ENCODE data around the gene ZKSCAN3. TPM values are rescaled to one million over a fixed set of nuclear protein-coding genes. Genes with fewer than 3 reads are reported as not detected.

ZKSCAN3 gene
- total and polyA plus RNA-seq, 2 of the 4 experiments (the other 2 are of a cell fraction) = 3.7 to 4.8 TPM

DNA sequence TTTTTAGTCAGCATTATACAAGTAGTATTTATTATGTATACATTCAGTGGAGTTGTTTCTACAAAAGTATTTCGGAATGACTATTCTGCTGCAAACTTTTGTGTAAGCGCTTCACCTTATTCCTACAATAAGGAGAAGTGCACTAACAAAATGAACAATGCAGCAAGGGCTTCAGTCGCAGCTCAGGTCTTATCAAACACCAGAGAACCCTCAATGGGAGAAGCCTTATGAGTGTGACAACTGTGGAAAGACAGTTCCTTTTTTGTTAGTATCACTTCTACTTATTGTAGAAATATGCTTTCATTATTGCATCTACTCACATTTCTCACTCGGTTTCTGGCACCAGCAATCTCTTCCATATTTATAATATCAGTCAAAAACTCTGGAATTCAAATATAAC is 18.8 kb downstream of the ZKSCAN3 start:
- Histone ChIP-seq H3K9me3 (ENCODE audit: control insufficient read depth, insufficient read depth, low read length) (no peaks in the 10 kb centered on the region), H3K4me2 (ENCODE audit: low read depth, low read length) (no peak overlapping the region), H2BK20ac (ENCODE audit: low read depth, low read length) (no peak overlapping the region), H3K14ac (replicated peaks; ENCODE audit: low read depth, low read length) (no peak overlapping the region), H4K20me1 (ENCODE audit: insufficient read depth, low read length) (no peaks in the 10 kb centered on the region), H2BK5ac (ENCODE audit: low read depth, low read length, poor library complexity, severe bottlenecking) (no peak overlapping the region), H2AK9ac (replicated peaks; ENCODE audit: low read depth, low read length, poor library complexity) (no peak overlapping the region), H3K18ac (ENCODE audit: low read depth, low read length) (no peak overlapping the region), H4K8ac (ENCODE audit: low read depth in 2 of 2, low read length in 2 of 2) (no peak overlapping the region), H2AFZ (replicated peaks; ENCODE audit: low read length, poor library complexity) (no peak overlapping the region), H4K91ac (ENCODE audit: insufficient read depth, low read depth, low read length) (no peak overlapping the region), H3K23ac (ENCODE audit: low read depth, low read length) (no peak overlapping the region), H3K9ac (ENCODE audit: low read depth, low read length) (no peak overlapping the region), H3K4me1 (ENCODE audit: control insufficient read depth, insufficient read depth, low read length) (no peaks in the 10 kb centered on the region), H3K27ac (ENCODE audit: insufficient read depth, low read length) (no peak overlapping the region), H3K36me3 (ENCODE audit: control insufficient read depth, insufficient read depth, low read length) (peaks cover 18% of the 10 kb centered on the region), H2BK120ac (ENCODE audit: low read depth, low read length) (no peak overlapping the region), H4K5ac (ENCODE audit: low read depth, low read length) (no peak overlapping the region), H3K9me1 (ENCODE audit: insufficient read depth, low read length) (no peaks in the 10 kb centered on the region), H2AK5ac (ENCODE audit: low read depth, low read length) (no peak overlapping the region), H3K4me3 (ENCODE audit: insufficient read depth, low read depth, low read length) (no peak overlapping the region), H3K4ac (ENCODE audit: low read depth, low read length) (no peak overlapping the region), H3K27me3 (ENCODE audit: control insufficient read depth, insufficient read depth, low read length) (no peaks in the 10 kb centered on the region), H3K56ac (ENCODE audit: extremely low read depth, insufficient read depth, low read length) (no peak overlapping the region), H2BK15ac (ENCODE audit: low read depth, low read length) (no peak overlapping the region), H3K79me1 (ENCODE audit: low read depth in 1 of 2, low read length in 2 of 2) (no peaks in the 10 kb centered on the region; a peak in 1 of 4 replicates)
- ChIA-PET CTCF (no interaction called here), POLR2A (ENCODE audit: unreplicated experiment) (no interaction called here)
- WGBS, 2 experiments (ENCODE audit: extremely low coverage in 2 of 2, insufficient read length in 1 of 2) = no CpG with 5 or more reads among the region's 4 CpGs
- dilution Hi-C loops (cut with HindIII; ENCODE audit: low sequenced_read_pairs, unreplicated experiment) (no loop called here), in situ Hi-C loops (cut with MboI; ENCODE audit: low sequenced_read_pairs) (no loop called here), intact Hi-C loops (cut with micrococcal nuclease) (no loop called here)
- TF ChIP-seq, protein P1, sequence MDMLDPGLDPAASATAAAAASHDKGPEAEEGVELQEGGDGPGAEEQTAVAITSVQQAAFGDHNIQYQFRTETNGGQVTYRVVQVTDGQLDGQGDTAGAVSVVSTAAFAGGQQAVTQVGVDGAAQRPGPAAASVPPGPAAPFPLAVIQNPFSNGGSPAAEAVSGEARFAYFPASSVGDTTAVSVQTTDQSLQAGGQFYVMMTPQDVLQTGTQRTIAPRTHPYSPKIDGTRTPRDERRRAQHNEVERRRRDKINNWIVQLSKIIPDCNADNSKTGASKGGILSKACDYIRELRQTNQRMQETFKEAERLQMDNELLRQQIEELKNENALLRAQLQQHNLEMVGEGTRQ (IDR thresholded peaks at IDR 0.05; ENCODE audit: low read depth, low read length) = no peak
- TF ChIP-seq NFE2L2 (IDR thresholded peaks at IDR 0.05; ENCODE audit: low read depth, low read length) (no peak), BHLHE40 (IDR thresholded peaks at IDR 0.05; ENCODE audit: low read depth, low read length) (no peak), FOS (IDR thresholded peaks at IDR 0.05; ENCODE audit: low read depth, low read length) (no peak), MAZ (IDR thresholded peaks at IDR 0.05; ENCODE audit: borderline replicate concordance, low read depth, low read length) (no peak), RAD21 (IDR thresholded peaks at IDR 0.05; ENCODE audit: low read length) (no peak), CEBPB (IDR thresholded peaks at IDR 0.05; ENCODE audit: low read depth, low read length) (no peak), MXI1 (IDR thresholded peaks at IDR 0.05; ENCODE audit: borderline replicate concordance, low read depth, low read length) (no peak), RFX5 (IDR thresholded peaks at IDR 0.05; ENCODE audit: low read depth, low read length) (no peak), CHD1 (IDR thresholded peaks at IDR 0.05; ENCODE audit: low read depth, low read length) (no peak), POLR2A (IDR thresholded peaks at IDR 0.05; ENCODE audit: low read depth, low read length) (no peak), RCOR1 (IDR thresholded peaks at IDR 0.05; ENCODE audit: insufficient replicate concordance, low read length) (no peak), SMC3 (IDR thresholded peaks at IDR 0.05; ENCODE audit: low read depth, low read length) (no peak), MAFK (IDR thresholded peaks at IDR 0.05; ENCODE audit: low read depth, low read length) (no peak)
- TF ChIP-seq, protein P2, sequence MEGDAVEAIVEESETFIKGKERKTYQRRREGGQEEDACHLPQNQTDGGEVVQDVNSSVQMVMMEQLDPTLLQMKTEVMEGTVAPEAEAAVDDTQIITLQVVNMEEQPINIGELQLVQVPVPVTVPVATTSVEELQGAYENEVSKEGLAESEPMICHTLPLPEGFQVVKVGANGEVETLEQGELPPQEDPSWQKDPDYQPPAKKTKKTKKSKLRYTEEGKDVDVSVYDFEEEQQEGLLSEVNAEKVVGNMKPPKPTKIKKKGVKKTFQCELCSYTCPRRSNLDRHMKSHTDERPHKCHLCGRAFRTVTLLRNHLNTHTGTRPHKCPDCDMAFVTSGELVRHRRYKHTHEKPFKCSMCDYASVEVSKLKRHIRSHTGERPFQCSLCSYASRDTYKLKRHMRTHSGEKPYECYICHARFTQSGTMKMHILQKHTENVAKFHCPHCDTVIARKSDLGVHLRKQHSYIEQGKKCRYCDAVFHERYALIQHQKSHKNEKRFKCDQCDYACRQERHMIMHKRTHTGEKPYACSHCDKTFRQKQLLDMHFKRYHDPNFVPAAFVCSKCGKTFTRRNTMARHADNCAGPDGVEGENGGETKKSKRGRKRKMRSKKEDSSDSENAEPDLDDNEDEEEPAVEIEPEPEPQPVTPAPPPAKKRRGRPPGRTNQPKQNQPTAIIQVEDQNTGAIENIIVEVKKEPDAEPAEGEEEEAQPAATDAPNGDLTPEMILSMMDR (conservative IDR thresholded peaks at IDR 0.05; ENCODE audit: low read depth, low read length) = no peak
- TF ChIP-seq, protein P3, sequence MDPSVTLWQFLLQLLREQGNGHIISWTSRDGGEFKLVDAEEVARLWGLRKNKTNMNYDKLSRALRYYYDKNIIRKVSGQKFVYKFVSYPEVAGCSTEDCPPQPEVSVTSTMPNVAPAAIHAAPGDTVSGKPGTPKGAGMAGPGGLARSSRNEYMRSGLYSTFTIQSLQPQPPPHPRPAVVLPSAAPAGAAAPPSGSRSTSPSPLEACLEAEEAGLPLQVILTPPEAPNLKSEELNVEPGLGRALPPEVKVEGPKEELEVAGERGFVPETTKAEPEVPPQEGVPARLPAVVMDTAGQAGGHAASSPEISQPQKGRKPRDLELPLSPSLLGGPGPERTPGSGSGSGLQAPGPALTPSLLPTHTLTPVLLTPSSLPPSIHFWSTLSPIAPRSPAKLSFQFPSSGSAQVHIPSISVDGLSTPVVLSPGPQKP (IDR thresholded peaks at IDR 0.05; ENCODE audit: borderline replicate concordance, low read depth, low read length) = no peak
- no TSS peak for BruUV-seq (replicated peaks)
- DNase-seq = no peak
- ATAC-seq (ENCODE audit: low read depth) = no peak
